ENCODE data around the gene GCNT2.
"Not testable (repeated sequence)": the region's sequence is repeated elsewhere in the genome, so short reads cannot be mapped to it uniquely, and the experiment has no call there.

GCNT2 gene

DNA sequence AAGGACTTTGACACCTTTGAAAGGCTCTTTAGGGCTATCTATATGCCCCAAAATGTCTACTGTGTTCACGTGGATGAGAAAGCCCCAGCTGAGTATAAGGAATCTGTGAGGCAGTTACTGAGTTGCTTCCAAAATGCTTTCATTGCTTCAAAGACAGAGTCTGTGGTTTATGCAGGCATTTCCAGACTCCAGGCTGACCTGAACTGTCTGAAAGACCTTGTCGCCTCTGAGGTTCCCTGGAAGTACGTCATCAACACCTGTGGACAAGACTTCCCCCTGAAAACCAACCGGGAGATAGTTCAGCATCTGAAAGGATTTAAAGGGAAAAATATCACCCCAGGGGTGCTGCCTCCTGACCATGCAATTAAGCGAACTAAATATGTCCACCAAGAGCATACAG lies 65.2 kb downstream of the GCNT2 start:
- no peaks in the 10 kb centered on the region for H3K27me3 Mint-ChIP-seq (ENCODE audit: low read depth)
- H3K36me3 Mint-ChIP-seq (ENCODE audit: low read depth): no peaks in the 10 kb centered on the region
- H3K4me3 Mint-ChIP-seq: no peak overlapping the region
- no peak for DNase-seq (ENCODE audit: low spot score)
- no peak overlapping the region for H3K27ac Mint-ChIP-seq
- no peaks in the 10 kb centered on the region for H3K9me3 Mint-ChIP-seq
- H3K4me1 Mint-ChIP-seq (ENCODE audit: low read depth): peaks cover 10% of the 10 kb centered on the region

DNA sequence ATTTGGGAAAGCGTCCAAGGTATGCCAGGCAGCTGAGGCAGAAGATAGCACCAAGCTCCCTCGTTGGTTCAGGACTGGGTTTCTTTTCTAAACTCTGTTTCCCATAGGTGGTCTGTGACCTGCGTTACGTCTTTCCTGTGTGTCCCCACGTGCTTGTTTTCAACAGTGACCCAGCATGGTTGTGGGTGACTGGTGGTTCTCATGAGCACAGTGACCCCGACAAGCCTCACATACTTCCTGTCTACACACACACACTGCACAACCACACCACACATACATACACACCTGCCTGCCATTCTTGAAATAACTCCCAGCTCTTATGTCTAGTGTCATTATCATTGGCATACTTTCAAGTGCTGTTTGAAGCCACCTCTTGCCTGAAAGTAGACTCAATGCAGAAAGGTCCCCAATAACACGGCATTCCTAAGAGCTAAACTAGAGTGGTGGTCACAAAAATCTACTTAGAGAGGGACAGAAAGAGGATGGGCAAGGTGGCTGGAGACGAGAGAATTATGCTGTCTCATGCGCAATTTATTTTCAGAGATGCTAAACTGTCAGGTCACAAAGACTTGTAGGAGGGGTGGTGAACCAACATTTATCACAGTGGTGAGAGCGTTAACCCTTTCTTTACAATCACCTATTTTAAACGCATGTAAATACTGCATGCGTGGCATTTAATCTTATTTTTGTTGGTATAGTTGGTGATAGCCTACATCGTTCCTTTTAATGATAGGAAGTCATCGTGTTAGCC lies 66.7 kb downstream of the GCNT2 start:
- Mint-ChIP-seq H3K36me3 (ENCODE audit: low read depth) (no peaks in the 10 kb centered on the region), H3K4me1 (ENCODE audit: low read depth) (peaks cover 10% of the 10 kb centered on the region), H3K9me3 (no peaks in the 10 kb centered on the region)

DNA sequence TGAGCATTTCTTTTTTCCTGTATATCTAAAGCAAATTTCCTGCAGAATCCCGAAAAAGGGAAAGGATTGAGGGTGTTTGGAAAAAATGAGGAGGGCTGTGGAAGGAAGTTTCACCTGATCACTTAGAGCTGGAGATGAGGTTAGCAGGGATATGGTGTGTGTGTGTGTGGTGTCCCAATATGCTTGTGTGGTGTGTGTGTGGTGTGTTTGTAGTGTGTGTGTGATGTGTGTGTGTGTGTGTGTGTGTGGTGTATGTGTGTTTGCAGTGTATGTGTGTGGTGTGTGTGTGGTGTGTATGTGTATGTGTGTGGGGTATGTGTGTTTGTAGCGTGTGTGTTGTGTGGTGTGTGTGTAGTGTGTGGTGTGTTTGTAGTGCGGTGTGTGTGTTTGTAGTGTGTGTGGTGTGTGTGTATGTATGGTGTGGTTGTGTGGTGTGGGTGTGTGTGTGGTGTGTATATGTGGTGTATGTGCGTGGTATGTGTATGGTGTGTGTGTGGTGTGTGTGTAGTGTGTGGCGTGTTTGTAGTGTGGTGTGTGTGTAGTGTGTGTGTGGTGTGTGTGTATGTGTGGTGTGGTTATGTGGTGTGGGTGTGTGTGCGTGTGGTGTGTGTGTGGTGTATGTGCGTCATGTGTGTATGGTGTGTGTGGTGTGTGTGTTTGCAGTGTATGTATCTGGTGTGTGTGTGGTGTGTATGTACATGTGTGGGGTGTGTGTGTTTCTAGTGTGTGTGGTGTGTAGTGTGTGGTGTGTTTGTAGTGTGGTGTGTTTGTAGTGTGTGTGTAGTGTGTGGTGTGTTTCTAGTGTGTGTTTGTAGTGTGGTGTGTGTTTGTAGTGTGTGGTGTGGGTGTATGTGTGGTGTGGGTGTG lies 67.6 kb downstream of the GCNT2 start:
- Mint-ChIP-seq H3K9me3 (no peaks in the 10 kb centered on the region), H3K4me1 (ENCODE audit: low read depth) (peaks cover 3% of the 10 kb centered on the region), H3K36me3 (ENCODE audit: low read depth) (no peaks in the 10 kb centered on the region), H3K27ac (no peak overlapping the region), H3K4me3 (no peak overlapping the region), H3K27me3 (ENCODE audit: low read depth) (no peaks in the 10 kb centered on the region)
- no peak for DNase-seq (ENCODE audit: low spot score)

More for the DNA sequence above, 66.7 kb downstream of the GCNT2 start:
- no peak for DNase-seq (ENCODE audit: low spot score)
- Mint-ChIP-seq H3K27ac (no peak overlapping the region), H3K4me3 (no peak overlapping the region), H3K27me3 (ENCODE audit: low read depth) (no peaks in the 10 kb centered on the region)

DNA sequence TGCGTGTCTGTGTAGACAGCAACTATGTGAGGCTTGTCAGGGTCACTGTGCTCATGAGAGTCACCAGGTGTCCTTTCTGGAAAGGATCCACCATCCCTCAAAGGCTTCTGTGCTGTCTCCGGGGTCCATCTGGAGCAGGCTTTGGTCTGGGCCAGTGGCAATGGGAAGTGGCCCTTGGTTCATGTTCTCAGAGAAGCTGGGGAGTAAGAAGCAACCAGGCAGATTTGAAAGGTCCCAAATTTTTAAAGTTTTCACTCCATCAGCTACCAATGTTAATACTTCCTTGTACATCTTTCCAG lies 68.2 kb downstream of the GCNT2 start:
- Mint-ChIP-seq H3K27me3 (ENCODE audit: low read depth) (no peaks in the 10 kb centered on the region), H3K4me3 (no peak overlapping the region), H3K9me3 (no peaks in the 10 kb centered on the region), H3K4me1 (ENCODE audit: low read depth) (no peaks in the 10 kb centered on the region), H3K36me3 (ENCODE audit: low read depth) (no peaks in the 10 kb centered on the region), H3K27ac (no peak overlapping the region)
- no peak for DNase-seq (ENCODE audit: low spot score)

DNA sequence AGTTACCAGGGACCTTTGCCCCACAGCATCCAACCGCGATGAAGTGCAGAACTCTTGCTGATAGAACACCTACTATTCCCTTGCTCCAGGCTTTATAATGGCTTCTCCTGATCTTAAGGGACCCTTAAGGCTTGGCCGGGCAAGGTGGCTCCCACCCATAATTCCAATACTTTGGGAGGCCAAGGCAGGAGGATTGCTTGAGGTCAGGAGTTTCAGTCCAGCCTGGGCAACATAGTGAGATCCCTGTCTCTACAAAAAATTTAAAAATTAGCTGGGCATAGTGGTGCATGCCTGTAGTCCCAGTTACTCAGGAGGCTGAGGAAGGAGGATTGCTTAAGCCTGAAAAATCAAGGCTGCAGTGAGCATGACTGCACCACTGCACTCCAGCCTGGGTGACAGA lies 68.8 kb downstream of the GCNT2 start:
- Mint-ChIP-seq H3K4me1 (ENCODE audit: low read depth) (no peaks in the 10 kb centered on the region), H3K4me3 (no peak overlapping the region), H3K27me3 (ENCODE audit: low read depth) (no peaks in the 10 kb centered on the region), H3K27ac (no peak overlapping the region), H3K9me3 (no peaks in the 10 kb centered on the region), H3K36me3 (ENCODE audit: low read depth) (no peaks in the 10 kb centered on the region)
- no peak for DNase-seq (ENCODE audit: low spot score)

DNA sequence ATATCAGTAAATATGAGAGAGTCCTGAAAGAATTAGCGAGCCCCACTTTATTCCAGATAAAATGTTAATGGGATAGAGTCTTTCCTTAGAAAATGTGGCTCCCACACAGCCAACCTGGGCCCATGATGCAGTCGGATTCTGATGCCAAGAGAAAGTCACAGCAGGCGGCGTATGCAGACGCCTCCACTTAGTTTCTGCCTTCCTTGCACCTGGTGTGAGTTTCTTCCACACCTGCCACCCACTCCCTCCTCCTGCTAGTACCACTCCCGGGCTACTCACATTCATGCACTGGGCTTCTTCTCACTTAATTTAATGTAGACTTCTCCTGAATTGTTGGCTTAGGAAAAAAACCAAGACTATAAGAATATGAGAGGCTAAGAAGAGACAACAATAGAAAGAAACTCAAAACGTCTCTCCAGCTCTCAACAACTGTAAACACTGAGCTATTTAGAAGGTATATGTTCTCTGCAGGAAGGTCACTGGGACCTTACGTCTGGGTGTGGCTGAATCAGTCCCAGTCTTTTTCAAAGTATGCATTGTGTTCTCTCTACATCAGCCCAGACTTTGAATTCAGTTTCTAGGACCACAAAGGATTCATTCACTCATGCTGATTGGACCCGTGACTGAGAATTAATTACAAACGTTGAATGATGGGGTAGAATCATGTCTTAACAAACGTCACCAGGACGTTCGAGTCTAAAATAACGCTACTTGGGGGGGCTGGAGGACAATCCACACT lies 70.4 kb downstream of the GCNT2 start:
- Mint-ChIP-seq H3K4me3 (no peak overlapping the region), H3K27ac (no peak overlapping the region), H3K4me1 (ENCODE audit: low read depth) (no peaks in the 10 kb centered on the region), H3K27me3 (ENCODE audit: low read depth) (no peaks in the 10 kb centered on the region), H3K9me3 (no peaks in the 10 kb centered on the region), H3K36me3 (ENCODE audit: low read depth) (no peaks in the 10 kb centered on the region)
- no peak for DNase-seq (ENCODE audit: low spot score)

DNA sequence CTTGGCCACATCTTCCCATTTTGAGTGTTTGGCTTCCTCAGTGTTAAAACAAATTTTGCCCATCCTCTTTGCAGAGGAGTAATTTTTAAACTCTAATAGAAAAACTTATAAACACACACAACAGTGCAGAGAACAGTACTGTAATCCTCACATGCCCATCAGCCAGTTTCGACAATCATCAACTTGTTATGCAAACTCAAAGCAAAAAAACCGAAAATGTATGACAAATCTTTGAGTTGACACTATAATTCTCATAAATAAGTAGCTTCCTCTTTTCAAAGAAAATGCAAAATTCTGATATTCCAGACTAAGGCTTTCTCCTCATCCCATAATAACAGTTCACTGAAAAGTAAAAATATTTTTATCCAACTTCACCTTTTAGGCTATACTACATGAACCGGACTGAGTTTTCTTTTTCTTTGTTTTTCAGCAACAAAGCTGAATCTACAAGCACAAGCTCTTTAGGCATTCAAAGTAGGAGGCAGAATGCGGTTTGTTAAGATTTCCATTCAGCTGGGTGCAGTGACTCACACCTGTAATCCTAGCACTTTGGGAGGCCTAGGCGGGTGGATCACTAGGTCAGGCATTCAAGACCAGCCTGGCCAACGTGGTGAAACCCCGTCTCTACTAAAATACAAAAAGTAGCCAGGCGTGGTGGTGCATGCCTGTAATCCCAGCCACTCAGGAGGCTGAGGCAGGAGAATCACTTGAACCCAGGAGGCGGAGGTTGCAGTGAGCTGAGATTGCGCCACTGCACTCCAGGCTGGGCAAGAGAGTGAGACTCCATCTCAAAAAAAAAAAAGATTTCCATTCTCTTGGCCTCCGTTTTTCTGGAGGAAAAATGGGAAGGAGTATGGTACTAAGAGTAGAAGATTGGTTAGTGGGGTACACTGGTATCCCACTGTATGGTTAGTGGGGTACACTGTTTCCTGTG lies 74.8 kb downstream of the GCNT2 start:
- Mint-ChIP-seq H3K27ac (no peak overlapping the region), H3K9me3 (no peaks in the 10 kb centered on the region), H3K27me3 (ENCODE audit: low read depth) (no peaks in the 10 kb centered on the region), H3K4me3 (no peak overlapping the region), H3K36me3 (ENCODE audit: low read depth) (no peaks in the 10 kb centered on the region), H3K4me1 (ENCODE audit: low read depth) (no peaks in the 10 kb centered on the region)
- DNase-seq (ENCODE audit: low spot score): no peak

DNA sequence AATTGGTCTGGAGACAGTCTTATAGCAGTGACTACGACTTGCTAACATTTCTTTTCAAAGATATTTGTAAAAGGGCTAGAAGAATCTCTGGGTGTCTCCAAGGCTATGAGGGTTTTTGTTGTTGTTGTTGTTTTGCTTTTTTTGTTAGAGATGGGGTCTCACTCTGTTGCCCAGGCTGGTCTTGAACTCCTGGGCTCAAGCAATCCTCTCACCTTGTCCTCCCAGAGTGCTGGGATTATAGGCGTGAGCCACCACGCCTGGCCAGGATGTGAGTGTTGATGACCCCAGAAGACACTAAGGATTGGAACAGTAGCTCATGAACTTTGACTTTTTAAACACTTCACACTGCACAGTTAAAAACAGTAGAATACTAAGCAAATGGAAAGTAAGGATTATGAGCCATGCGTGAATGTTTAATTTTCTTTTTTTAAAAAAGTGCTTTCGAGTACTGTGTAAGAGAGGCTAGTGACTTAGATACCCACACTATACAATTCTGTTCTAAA lies 76.4 kb downstream of the GCNT2 start:
- no peaks in the 10 kb centered on the region for H3K27me3 Mint-ChIP-seq (ENCODE audit: low read depth)
- H3K27ac Mint-ChIP-seq: no peak overlapping the region
- no peak overlapping the region for H3K4me3 Mint-ChIP-seq
- no peaks in the 10 kb centered on the region for H3K9me3 Mint-ChIP-seq
- no peaks in the 10 kb centered on the region for H3K4me1 Mint-ChIP-seq (ENCODE audit: low read depth)
- H3K36me3 Mint-ChIP-seq (ENCODE audit: low read depth): no peaks in the 10 kb centered on the region
- DNase-seq (ENCODE audit: low spot score): no peak

DNA sequence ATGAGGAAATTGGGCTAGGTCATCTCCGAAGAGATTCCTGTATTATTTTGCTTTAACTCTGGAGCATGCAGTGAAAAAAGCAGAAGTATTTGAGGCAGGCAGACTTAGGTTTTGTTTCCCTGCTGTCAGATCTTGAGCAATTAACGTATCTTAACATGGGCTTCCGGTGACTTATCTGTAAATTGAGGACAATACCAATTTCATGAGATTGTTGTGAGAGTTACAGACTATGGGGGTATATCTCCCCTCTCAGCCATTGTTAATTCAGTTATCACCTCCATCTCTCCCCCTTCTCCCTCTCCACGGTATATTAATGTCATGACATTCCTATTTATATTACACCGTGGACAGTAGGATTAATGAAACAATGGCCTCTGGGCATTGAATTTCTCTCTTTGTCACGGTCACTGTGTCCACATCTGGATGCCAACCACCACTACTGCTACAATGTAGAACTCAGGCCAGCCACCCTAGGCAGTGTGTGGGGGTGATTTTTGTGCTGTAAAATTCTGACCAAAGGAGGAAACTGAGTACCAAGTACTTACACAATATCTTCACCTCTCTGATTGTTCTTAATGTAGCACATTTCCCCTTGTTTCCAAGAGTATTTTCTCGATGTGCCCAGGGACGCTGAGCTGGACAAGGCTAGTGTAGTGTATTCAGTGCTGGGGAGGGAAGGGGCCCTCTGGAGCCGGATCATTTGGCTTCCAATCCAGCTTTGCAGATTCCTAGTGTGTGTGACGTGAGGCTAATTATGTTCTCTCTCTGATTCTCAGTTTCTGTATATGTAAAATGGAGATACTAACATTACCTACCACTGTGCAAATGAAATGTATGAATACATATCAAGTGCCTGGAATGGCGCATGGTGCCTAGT lies 77.2 kb downstream of the GCNT2 start:
- no peak overlapping the region for H3K27ac Mint-ChIP-seq
- H3K27me3 Mint-ChIP-seq (ENCODE audit: low read depth): no peaks in the 10 kb centered on the region
- DNase-seq (ENCODE audit: low spot score): no peak
- H3K9me3 Mint-ChIP-seq: no peaks in the 10 kb centered on the region
- H3K4me1 Mint-ChIP-seq (ENCODE audit: low read depth): no peaks in the 10 kb centered on the region
- no peaks in the 10 kb centered on the region for H3K36me3 Mint-ChIP-seq (ENCODE audit: low read depth)
- H3K4me3 Mint-ChIP-seq: no peak overlapping the region

DNA sequence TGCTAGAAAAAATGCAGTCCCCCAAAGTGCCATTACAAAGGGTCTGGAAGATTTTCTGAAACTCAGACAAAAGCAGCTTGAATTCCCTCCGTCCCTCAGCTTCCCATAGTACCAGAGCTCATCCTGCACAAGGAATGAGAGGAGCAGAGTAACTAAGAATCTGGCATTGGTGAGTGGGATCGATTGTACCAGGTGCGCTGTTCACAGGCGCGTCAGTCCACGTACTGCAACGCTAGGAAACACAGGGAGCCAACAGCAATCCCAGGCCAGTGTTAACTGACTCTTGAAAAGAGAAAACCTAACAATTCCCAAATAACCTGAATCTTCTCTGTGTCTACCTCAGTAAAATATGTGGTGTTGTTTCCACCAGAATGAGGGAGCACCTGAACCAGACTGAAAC lies 77.9 kb downstream of the GCNT2 start:
- Mint-ChIP-seq H3K36me3 (ENCODE audit: low read depth) (no peaks in the 10 kb centered on the region), H3K4me3 (no peak overlapping the region), H3K4me1 (ENCODE audit: low read depth) (no peaks in the 10 kb centered on the region), H3K27me3 (ENCODE audit: low read depth) (no peaks in the 10 kb centered on the region), H3K9me3 (no peaks in the 10 kb centered on the region), H3K27ac (no peak overlapping the region)
- DNase-seq (ENCODE audit: low spot score): no peak

DNA sequence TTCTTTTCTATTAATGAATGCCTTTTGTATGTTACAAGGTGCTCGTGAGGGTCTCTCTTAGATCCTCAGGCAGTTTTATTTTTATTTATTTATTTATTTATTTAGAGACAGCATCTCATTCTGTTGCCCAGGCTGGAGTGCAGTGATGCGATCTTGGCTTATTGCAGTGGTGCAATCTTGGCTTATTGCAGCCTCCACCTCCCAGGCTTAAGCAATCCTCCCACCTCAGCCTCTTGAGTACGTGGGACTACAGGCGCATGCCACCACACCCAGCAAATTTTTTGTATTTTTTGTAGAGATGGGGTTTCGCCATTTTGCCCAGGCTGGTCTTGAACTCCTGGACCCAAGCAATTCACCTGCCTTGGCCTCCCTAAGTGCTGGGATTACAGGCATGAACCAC lies 79.5 kb downstream of the GCNT2 start:
- not testable (repeated sequence) for H3K36me3 Mint-ChIP-seq (ENCODE audit: low read depth); H3K27ac Mint-ChIP-seq; DNase-seq (ENCODE audit: low spot score); H3K27me3 Mint-ChIP-seq (ENCODE audit: low read depth); H3K9me3 Mint-ChIP-seq; H3K4me1 Mint-ChIP-seq (ENCODE audit: low read depth); H3K4me3 Mint-ChIP-seq

DNA sequence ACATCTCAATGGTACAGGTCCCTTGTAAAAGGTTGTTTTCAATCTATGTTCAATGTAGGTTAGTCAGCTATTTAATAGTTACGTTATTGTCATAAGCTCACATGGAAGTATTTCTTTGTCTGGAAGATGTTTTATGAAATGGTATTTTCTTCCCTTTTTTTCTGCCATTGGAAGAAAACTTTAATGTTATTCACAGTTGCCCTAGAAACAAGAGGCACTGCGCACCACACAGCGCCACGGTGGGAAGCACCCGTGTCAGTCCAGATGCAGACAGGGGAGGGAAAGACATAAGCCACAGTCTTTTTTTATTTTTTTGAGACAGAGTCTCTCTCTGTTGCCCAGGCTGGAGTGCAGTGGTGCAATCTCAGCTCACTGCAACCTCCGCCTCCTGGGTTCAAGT lies 82.1 kb downstream of the GCNT2 start:
- H3K27ac Mint-ChIP-seq: no peak overlapping the region
- no peak overlapping the region for H3K4me3 Mint-ChIP-seq
- no peaks in the 10 kb centered on the region for H3K9me3 Mint-ChIP-seq
- no peak for DNase-seq (ENCODE audit: low spot score)
- no peaks in the 10 kb centered on the region for H3K4me1 Mint-ChIP-seq (ENCODE audit: low read depth)
- no peaks in the 10 kb centered on the region for H3K36me3 Mint-ChIP-seq (ENCODE audit: low read depth)
- no peaks in the 10 kb centered on the region for H3K27me3 Mint-ChIP-seq (ENCODE audit: low read depth)

DNA sequence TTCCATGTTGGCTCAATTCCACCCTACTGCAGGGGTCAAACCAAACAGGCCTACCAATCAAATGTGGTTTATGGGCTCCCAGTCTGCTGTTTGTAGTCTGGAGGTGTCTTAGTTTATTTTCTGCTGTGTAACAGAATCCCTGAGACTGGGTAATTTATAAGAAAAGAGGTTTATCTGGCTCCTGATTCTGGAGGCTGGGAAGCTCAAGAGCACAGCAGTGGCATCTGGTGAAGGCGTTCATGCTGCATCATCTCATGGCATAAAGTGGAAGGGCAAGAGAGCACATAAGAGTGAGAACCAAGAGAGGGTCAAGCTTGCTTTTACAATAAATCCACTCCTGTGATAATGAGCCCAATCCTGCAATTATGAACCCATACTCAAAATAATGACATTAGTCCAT lies 87.9 kb downstream of the GCNT2 start:
- Mint-ChIP-seq H3K36me3 (ENCODE audit: low read depth) (no peaks in the 10 kb centered on the region), H3K4me3 (no peak overlapping the region), H3K27ac (no peak overlapping the region), H3K4me1 (ENCODE audit: low read depth) (no peaks in the 10 kb centered on the region), H3K9me3 (no peaks in the 10 kb centered on the region), H3K27me3 (ENCODE audit: low read depth) (no peaks in the 10 kb centered on the region)
- no peak for DNase-seq (ENCODE audit: low spot score)

Measured in T-helper 2 cell treated with Interferon-gamma antibody and Interleukin-4, amounts not matched to agents 5 μg/mL and 100 μg/mL, for 36 hours (primary cell).